HG02588 (cell line): ENCODE data around the gene LARP4.
"Not testable (repeated sequence)": the region's sequence is repeated elsewhere in the genome, so short reads cannot be mapped to it uniquely, and the experiment has no call there.

Source experiments
- ATAC-seq: cut with Tn5 transposase; IDR thresholded peaks from one replicate; pipeline ENCODE4 v1.9.1; 2021; ENCODE audit warnings: mild to moderate bottlenecking, moderate library complexity; ENCODE audit not compliant: unreplicated experiment

LARP4 gene

GRCh38 chr12:50400104-50400637 lies 514 bp upstream of the LARP4 start:
- ATAC-seq: no peak

GRCh38 chr12:50401500-50402081 lies 906 bp downstream of the LARP4 start:
- ATAC-seq: no peak

GRCh38 chr12:50402264-50403000 lies 1.7 kb downstream of the LARP4 start:
- ATAC-seq: no peak

- no peak for ATAC-seq
Observed at GRCh38 chr12:50403001-50403440, 2.3 kb downstream of the LARP4 start.

- ATAC-seq: no peak
Observed at GRCh38 chr12:50404307-50404706, 3.6 kb downstream of the LARP4 start.

- no peak for ATAC-seq
Observed at GRCh38 chr12:50411051-50411660, 10.5 kb downstream of the LARP4 start.

- no peak for ATAC-seq
Observed at GRCh38 chr12:50415899-50416479, 15.3 kb downstream of the LARP4 start.

- ATAC-seq: no peak
Observed at GRCh38 chr12:50419112-50419909, 18.6 kb downstream of the LARP4 start.

GRCh38 chr12:50422855-50423254 lies 22.2 kb downstream of the LARP4 start:
- ATAC-seq: not testable (repeated sequence)

GRCh38 chr12:50423342-50423741 lies 22.7 kb downstream of the LARP4 start:
- ATAC-seq: not testable (repeated sequence)

- no peak for ATAC-seq
Observed at GRCh38 chr12:50425589-50426258, 25.0 kb downstream of the LARP4 start.

- ATAC-seq: not testable (repeated sequence)
Observed at GRCh38 chr12:50431656-50432055, 31.0 kb downstream of the LARP4 start.

- ATAC-seq: no peak
Observed at GRCh38 chr12:50440288-50440687, 39.6 kb downstream of the LARP4 start.

GRCh38 chr12:50441763-50442162 lies 41.1 kb downstream of the LARP4 start:
- ATAC-seq: no peak

- ATAC-seq: no peak
Observed at GRCh38 chr12:50442178-50442908, 41.7 kb downstream of the LARP4 start.

GRCh38 chr12:50449671-50450070 lies 49.0 kb downstream of the LARP4 start:
- not testable (repeated sequence) for ATAC-seq

- no peak for ATAC-seq
Observed at GRCh38 chr12:50452795-50453194, 52.1 kb downstream of the LARP4 start.

- no peak for ATAC-seq
Observed at GRCh38 chr12:50453872-50454271, 53.2 kb downstream of the LARP4 start.

GRCh38 chr12:50458606-50459005 lies 57.9 kb downstream of the LARP4 start:
- ATAC-seq: no peak
